GM19351 (cell line): ENCODE results near the gene CADM3.

Experiments used
- ATAC-seq: cut with Tn5 transposase; IDR thresholded peaks from one replicate; pipeline ENCODE4 v1.9.1; 2021; ENCODE audit warnings: mild to moderate bottlenecking, moderate library complexity; ENCODE audit not compliant: unreplicated experiment

The CADM3 gene

GRCh38 chr1:159248311-159248710, 76.9 kb downstream of the CADM3 start:
- no peak for ATAC-seq

GRCh38 chr1:159250638-159251216, 79.3 kb downstream of the CADM3 start:
- no peak for ATAC-seq
